Measurements from ENCODE around the gene ANKRD34A.
A peak's percentile ranks its signal among the peaks of the same experiment; 100 is the strongest.

The ANKRD34A gene

DNA sequence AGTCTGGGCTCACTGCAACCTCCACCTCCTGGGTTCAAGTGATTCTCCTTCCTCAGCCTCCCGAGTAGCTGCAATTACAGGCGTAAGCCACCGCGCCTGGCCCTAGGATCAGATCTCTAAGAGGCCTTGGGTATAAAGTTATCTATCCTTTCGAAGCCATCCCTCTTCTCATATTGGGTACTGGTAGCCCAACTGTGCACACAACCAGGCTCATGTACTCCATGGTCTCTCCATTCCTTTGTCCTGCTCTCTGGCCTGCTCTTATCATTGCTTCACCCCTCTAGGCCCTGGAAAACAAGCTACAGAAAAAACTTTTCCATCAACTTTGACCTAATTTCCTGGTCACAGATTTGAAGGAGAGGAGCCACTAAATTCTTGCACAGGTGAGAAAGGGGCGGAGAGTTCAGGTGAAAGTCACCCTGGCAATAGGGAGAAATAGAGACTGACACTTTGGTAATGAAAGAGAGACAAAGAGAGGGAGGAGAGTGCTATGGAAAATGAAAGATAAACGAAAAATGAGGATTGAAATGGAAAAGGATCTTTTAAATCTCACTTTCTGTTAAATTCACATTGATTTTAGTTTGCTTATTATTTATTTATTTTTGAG lies 26.0 kb upstream of the ANKRD34A start:
- DNase-seq (ENCODE audit: low read depth), result no peak

DNA sequence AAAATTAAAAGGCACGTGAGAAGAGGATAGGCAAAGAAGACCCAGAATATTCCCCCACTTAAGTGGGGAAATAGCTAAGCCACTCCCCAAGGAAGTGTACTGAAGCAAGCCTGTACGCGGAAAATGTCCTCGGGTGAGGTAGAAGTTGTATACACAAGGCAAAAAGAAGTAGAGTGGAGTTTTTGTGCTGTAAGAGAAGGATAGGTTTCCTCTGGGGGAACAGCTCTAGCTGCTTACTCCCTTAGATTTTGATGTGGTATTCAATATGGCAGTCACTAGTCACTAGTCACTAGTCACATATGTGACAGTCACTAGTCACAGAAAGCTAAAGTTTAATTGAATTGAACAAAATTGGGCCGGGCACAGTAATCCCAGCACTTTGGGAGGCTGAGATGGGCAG lies 24.4 kb upstream of the ANKRD34A start:
- no peak for DNase-seq (ENCODE audit: low read depth)

- DNase-seq (ENCODE audit: low read depth), result no peak
Measured at GRCh38 chr1:145987926-145988325, 23.6 kb upstream of the ANKRD34A start.

DNA sequence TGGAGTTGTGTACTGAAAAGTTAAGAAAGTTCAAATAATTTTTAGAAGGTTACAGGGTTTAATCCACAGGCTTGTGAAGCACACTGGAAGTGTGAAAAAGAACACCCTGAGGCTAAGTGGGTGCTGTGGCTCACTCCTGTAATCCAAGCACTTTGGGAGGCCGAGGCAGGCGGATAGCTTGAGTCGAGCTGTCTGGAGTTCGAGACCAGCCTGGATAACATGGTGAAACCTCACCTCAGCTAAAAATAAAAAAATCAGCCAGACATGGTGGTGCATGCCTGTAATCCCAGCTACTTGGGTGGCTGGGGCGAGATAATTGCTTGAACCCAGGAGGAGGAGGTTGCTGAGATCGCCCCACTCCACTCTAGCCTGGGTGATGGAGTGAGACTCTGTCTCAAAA lies 22.2 kb upstream of the ANKRD34A start:
- DNase-seq (ENCODE audit: low read depth), result no peak

DNA sequence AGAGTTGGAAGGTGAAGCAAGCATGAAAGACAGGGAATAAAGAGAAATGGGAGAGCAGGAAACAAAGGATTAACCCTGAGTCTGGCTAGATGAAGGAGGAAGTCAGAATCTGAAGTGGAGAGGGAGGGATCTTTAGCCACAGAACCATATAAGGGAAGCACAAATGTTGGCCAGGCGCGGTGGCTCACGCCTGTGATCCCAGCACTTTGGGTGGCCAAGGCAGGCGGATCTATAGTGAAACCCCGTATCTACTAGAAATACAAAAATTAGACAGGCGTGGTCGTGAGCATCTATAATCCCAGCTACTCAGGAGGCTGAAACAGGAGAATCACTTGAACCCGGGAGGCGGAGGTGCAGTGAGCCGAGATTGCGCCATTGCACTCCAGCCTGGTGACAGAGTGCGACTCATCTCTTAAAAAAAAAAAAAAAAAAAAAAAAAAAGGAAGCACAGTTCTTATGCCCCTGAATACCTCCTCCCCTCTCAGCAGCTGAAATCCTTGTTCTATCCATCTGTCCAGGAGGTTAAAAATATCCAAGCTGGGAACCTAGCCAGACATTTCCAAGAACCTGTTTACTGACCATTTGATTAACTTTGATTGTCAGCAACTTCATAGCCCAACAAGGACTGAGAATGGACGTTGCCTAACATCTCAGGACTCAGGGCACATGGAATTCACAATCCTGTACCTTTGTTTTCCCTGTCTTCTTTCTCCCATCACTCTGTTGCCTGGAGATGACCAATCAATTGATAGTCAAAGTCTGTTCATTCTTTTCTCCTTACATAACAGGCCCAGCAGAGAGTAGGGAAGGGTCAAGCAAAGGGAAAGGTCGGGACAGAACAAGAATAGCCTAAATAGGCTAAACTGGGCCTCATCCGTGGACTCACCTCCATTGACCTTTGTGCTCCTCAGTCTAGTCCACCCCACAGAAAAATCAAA lies 21.4 kb upstream of the ANKRD34A start:
- DNase-seq (ENCODE audit: low read depth), result peak; percentile 55

- DNase-seq (ENCODE audit: low read depth), result no peak
Measured at GRCh38 chr1:145985129-145985501, 20.7 kb upstream of the ANKRD34A start.

GRCh38 chr1:145983960-145984830 lies 19.8 kb upstream of the ANKRD34A start:
- DNase-seq (ENCODE audit: low read depth), result no peak

DNA sequence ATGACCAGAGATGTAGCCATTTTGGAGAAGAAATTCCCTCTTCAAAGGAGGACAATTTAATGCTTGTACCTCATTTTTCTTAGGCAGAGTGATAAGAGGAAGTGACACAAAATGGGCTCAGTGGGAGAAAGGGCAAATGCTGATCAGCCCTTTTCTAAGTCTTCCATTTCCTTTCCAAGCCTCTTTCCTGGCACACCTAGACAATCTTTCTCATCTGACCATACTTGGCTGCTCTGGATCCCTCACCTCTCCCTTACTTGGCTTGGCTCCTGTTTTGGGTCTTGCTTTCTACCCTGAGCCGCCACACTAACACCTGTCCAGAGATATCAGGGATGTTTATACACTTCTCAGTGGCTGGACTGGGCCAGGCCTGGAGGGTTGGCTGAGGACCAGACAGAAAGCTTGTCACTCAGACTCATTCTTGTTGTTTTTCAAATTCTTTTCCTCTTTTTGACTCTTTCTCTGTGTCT lies 18.9 kb upstream of the ANKRD34A start:
- no peak for DNase-seq (ENCODE audit: low read depth)

- DNase-seq (ENCODE audit: low read depth), result no peak
Measured at GRCh38 chr1:145982010-145982723, 17.8 kb upstream of the ANKRD34A start.

DNA sequence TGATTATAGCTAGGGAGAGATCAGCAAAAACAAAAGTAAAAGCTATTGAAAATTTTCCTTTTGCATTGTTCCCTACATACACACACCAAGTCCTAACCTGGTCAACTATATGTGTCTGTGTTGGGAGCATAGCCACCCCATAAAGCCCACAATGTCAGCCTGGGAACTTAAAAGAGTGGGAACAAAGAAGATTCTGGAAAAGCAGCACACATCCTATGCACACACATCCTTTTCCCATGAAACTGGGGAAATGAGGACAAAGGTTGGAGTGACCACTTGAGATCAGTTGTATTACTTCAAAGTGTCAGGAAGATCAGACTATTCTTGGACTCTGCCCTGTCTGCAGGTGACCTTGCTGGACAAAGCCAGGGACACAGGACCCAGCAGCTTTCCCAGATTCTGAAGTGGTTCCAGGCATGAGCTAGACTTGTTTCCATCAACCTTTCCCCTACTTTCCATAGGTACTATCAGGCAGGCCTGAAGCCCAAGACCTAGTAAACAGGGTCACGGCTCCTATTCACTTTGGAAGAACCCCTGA lies 16.2 kb upstream of the ANKRD34A start:
- no peak for DNase-seq (ENCODE audit: low read depth)

DNA sequence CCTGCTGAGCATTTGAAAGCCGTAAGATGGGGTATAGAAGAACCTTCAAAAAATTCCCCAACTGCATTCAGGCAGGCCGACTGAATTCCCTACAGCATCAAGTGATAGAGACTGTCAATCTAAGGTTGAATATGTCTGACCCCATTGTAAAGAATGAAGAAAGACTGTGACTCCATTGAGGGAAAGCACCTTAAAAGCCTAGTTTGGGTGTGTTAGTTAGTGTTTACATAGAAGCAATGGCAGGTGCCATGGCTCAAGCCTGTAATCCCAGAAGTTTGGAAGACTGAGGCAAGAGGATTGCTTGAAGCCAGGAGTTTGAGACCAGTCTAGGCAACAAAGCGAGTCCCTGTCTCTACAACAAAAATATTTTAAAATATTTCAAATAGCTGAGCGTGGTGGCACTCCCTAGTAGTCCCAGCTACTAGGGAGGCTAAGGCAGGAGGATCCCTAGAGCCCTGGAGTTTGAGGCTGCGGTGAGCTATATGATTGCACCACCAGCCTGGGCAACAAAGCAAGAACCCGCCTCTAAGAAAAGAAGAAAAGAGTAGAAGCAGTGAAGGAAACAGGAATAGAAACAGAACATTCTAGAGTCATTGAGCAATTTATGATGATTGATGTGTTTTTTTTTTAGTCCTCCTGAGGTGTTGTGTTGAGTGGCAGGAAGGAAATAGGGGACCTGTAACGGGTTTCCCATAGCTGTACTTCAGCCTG lies 15.5 kb upstream of the ANKRD34A start:
- no peak for DNase-seq (ENCODE audit: low read depth)

DNA sequence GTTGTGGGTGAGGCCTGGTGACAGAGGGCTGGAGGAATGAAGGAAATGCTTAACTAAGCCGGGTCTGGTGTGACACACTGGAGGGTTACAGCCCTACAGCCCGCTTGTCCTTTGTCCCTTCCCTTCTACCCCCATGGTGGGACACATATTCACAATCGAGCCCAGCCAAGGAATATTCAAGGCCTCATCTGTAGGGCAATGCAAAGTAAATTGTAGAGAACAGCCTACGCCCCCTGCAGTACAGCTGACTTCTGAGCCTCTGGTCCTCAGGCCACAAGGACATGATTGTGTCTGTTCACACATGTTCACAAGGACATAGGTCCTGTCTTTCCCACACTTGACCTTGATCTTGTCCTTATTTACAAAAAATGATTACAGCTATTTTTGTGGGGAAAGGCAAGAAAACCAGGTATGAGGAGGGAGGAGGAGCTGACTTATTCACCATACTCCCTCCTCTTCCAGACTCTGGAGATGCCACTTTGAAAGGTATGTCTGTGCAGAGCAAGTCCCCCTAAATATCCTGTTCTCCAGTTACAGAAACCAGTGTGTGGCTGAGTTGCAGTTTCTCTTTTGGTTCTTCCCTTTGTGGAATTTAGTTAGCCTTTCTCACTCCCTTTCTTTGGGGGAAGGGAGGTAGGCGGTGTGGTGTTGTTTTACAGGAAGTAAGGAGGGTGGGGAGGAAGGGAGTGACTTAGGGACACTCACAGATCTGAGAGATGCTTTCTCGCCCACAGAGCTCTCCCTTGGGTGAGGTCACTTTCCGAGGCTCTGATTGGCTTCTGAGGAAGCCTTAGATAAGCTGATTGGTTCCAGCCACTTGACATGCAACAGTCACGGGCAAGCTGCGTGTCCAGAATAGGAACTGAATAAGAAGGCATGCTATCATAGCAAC lies 14.7 kb upstream of the ANKRD34A start:
- DNase-seq (ENCODE audit: low read depth), result peak; percentile 100

DNA sequence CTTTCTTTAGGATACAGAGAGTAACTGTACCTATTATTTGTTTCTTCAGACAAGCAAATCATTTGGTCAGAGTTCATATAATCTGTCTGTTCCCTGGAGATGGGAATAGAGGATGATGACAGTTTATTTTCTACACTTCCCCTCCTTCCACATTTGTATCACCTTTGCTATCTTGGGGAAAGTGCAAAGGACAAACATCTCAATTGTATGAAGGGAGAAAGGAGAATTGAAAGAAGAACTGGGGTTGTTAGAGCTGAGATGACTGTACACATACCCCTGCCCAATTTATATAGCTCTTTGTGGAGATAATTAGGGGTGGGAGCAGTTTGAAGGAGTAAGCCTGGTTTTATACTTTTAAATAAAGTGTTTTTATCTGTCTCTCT lies 14.1 kb upstream of the ANKRD34A start:
- no peak for DNase-seq (ENCODE audit: low read depth)

GRCh38 chr1:145977486-145978470 lies 13.4 kb upstream of the ANKRD34A start:
- peak; percentile 87 for DNase-seq (ENCODE audit: low read depth)

- no peak for DNase-seq (ENCODE audit: low read depth)
Measured at GRCh38 chr1:145977016-145977415, 12.6 kb upstream of the ANKRD34A start.

DNA sequence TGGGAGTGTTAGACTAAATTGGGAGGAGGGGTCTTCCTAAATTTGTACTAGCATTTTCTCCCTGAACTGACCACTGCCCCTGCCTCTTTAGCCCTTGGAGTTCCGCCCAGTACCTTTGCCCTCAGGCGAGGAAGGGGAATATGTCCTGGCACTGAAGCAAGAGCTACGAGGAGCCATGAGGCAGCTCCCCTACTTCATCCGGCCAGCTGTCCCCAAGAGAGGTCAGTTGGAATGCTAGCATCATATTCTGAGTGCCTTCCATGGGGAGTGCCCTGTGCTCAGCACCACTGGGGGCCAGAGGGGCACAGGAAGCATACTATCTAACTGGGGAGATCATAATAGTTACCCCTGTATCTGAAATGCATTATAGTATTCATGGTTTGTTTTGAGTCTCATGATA lies 10.8 kb upstream of the ANKRD34A start:
- no peak for DNase-seq (ENCODE audit: low read depth)

DNA sequence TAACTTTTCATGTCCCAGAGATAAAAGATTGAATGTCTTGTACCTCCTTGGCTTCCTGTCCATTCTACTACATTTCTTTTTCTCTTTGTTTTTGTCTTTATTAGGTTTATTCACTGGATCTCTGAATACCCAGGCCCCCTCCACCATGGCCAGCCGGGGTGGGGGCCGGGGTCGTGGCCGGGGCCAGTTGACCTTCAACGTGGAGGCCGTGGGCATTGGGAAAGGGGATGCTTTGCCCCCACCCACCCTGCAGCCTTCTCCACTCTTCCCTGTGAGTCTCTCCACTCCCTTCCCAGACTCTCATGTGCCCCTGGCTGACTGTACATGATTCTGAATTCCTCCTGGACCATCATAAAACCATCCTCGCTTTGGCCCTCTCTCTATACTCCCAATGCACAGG lies 10.3 kb upstream of the ANKRD34A start:
- no peak for DNase-seq (ENCODE audit: low read depth)

DNA sequence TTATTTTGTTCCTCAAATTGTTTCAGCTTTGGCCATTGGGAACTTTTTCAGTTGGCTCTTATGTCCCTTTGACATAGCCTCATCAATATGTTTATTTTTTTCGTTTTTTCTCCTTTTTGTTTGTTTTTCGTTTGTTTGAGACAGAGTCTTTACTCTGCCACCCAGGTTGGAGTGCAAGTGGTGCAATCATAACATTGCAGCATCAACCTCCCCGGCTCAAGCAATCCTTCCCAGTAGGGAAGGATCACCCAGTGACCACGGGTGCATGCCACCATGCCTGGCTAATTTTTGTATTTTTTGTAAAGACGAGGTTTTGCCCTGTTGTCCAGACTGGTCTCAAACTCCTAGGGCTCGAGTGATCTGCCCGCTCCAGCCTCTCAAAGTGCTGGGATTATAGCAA lies 8.2 kb upstream of the ANKRD34A start:
- no peak for DNase-seq (ENCODE audit: low read depth)

GRCh38 chr1:145967288-145967687 lies 2.9 kb upstream of the ANKRD34A start:
- DNase-seq (ENCODE audit: low read depth), result no peak
